NCI-H345 (cell line): ENCODE results near the gene EXOSC1.
A peak's percentile ranks its signal among the peaks of the same experiment; 100 is the strongest.
"Not testable (repeated sequence)": the region's sequence is repeated elsewhere in the genome, so short reads cannot be mapped to it uniquely, and the experiment has no call there.

ENCODE experiments used
- DNase-seq: peaks from one replicate; lab custom pipeline; 2025; lab: John Stamatoyannopoulos, UW

EXOSC1 gene

GRCh38 chr10:97445722-97446639, at the start of gene EXOSC1, which contains the start of gene ZDHHC16:
TSS of gene EXOSC1 (minus strand) at chr10:97446006. CDS start at chr10:97445985, 21 bp downstream.
TSS of gene ZDHHC16 (plus strand) at chr10:97446175. CDS start at chr10:97451676, 5,501 bp downstream.
- peak; percentile 91 for DNase-seq

DNA sequence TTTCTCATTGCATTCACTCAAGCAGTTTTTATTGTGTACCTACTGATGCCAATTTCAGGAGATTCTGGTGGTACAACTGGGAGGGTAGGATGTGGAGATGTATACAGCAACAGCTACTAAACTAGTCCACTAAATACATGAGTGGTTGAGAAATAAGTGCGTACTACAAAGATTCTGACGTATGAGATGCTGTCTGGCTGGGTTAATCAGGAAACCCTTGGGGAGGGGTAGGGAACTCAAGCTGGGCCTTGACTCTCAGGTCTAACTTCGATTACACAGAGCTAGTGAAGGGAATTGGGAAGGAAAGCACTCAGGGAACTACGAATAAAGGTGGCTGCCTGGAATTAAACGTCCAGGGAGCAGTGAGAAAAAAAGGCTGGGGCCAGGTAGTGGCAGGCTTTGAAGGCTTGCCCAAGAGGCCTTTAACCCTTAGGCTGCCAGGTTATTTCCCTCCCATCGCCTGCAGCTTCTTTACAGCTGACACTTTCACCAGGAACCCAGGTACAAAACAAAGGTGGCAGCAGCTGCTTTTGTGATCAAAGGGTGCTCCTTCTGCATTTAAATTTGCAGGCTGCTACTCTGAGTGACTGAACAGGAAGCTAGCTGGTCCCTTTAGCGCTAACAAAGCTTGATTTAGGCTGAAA, 49.2 kb upstream of the EXOSC1 start:
- DNase-seq: no peak

DNA sequence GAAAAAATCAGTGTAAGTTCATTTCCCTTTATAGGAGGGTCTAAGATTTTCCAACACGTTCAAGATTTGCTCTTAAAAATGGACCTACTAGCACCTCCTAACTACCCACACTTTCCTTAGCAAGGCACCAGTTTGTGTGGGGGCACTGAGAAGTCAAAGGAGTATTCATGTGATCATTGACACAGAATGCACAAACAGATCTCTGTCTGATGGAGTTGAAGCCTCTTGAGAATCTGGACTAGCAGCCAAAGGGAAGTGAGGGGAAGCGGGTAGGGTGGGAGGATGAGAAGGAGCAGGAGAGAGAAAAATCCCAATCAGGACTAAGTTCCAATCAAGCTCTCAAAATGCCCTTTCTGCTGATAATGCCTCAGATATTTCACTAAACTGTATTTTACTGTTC, 48.3 kb upstream of the EXOSC1 start:
- DNase-seq: no peak

DNA sequence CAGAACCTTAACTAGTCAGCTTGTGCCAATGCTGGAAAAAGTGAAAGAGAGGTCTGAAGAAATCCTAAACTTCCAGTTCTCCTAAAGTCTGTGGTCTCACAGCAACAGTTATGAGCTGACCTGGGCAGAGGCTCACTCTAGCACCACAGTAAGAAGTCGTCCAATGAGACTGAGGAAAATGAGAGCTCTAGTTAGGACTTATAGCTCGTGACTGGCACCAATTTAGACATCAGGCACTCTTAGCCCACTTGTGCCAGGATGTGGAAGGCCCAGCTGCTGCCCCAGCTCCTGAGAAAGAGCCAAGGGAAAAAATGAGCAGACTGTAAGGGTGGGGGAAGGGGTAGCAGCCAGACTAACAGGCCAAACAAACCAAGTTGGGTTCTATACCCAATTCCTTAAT, 44.8 kb upstream of the EXOSC1 start:
- DNase-seq: no peak

- DNase-seq: no peak
Measured at GRCh38 chr10:97485647-97486281, 40.0 kb upstream of the EXOSC1 start.

GRCh38 chr10:97483921-97484320, 38.1 kb upstream of the EXOSC1 start:
- DNase-seq: no peak

- DNase-seq: no peak
Measured at GRCh38 chr10:97483506-97483905, 37.7 kb upstream of the EXOSC1 start.

DNA sequence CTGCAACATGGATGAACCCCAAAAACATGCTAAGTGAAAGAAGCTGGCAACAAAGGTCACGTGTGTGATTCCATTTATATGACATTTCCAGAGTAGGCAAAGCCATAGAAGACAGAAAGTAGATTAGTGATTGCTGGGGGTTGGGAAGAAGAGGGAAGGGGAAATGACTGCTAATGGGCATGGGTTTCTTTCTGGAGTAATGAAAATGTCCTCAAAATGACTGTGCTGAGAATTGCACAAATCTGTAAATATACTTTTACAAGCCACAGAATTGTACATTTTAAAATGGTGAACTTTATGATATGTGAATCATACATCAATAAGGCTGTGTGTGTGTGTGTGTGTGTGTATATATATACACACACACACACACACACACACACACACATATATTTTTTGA, 36.6 kb upstream of the EXOSC1 start:
- DNase-seq: no peak

DNA sequence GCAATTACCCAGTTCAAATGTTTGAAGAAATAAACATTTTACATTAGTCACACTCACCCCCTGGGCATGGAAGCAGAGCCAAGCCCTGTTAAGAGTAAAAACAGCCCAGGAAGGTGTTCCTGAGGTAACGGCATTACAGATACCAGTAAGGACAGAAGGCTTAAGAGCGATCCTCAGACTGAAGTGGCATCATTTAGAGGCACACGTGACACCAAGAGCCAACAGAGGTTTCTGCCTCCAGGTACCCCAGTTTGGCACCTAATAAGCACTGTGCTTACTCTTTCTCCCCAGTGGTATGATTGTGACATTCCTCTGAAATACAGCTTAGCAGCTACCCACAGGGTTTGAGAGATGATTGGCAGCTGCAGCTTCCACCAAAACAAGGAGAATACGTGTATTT, 35.3 kb upstream of the EXOSC1 start:
- DNase-seq: no peak

DNA sequence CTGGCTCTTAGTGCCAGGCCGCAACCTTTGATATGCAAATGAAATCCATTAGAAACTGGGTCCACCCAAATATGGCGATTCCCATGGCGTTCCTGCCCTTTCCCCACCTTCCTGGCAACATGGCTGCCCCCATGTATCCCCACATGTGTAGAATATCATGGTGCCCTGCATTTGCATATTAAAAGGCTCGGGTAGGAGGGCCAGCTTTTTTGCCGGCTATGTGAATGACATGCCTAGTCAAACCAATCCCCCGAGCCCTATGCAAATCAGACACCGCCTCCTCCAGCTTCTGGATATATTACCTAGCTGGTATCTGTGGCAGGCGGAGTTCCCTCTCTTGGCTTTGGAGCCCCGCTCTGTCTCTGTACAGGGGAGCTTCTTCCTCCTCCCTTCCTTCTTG, 34.1 kb upstream of the EXOSC1 start:
- DNase-seq: no peak

- not testable (repeated sequence) for DNase-seq
Measured at GRCh38 chr10:97479410-97479809, 33.6 kb upstream of the EXOSC1 start.

DNA sequence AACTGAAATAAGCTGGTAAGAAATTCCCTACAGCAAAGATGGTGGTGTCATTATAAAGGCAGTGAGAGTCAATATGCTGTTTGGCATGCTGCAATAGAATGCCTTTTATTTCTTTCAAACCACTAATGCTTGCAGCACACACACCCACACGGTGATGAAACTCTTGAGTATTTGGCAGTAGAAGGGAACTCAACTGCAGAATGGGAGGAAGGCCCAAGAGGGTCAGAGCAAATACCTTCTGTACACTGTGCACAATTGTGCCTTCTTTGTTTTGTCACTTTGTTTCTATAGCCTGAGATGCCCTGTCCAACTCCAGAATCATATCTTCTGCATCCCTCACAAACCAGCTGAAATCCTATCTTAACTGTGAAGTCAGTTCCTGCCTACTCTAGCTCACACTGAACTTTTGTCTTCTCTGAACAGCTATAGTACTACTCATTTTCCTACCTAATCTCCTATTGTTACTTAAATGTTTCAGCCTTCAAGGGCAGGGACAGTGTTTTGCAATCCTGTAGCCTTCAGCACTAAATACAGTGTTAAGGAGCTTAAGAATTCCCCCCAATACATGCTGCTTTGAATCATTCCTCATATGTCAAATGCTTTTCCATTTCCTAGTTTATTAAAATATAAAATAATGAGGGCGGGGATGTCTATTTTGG, 30.3 kb upstream of the EXOSC1 start:
- no peak for DNase-seq

DNA sequence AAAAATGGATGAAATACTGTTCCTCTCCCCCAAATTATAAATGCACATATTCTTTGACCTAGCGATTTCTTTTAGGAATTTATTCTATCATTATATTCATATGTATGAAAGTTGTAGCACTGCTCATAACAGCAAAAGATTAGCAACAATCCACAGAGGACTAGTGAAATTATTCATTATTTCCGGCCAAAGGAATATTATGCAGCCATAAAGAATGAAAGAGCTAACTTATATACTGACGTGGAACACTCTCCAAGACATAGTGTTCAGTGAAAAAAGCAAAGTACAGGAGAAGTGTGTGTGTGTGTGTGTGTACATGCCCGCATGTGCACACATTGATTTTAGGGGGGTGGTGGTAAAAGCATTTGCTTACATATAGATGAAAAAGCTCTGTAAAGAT, 29.1 kb upstream of the EXOSC1 start:
- DNase-seq: no peak

DNA sequence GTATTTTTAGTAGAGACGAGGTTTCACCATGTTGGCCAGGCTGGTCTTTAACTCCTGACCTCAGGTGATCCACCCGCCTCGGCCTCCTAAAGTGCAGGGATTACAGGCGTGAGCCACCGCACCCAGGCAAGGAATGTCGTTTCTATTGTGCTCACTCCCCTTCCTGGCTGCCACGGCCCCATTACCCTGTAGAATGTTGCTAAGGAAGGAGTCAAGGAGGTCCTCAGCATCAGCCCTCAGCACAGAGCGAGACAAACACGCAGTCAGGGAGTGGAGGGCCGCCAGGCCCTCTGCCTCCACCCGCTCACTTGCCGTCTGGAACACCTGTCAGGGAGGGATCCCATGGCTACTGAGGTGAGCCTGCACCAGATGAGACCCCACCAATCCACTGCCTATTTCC, 23.0 kb upstream of the EXOSC1 start:
- not testable (repeated sequence) for DNase-seq

DNA sequence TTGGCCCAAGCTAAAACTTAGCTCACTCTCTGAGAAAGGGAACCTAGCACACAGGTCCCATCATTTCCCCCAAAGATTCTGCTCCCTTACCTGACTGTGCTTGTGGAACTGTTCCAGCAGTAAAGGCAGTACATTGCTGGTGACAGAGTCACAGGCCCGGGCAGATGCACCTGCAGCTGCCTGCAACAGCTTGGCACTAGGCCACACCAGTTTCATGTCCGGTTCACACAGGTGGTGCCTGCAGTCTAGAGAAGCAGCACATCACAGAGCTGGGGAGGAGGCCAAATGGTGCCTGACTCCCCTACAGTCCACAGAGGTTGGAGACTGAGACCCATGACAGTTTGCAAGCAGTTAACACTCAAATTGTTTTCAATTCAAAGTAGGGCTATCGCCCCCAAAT, 22.4 kb upstream of the EXOSC1 start:
- DNase-seq: no peak

DNA sequence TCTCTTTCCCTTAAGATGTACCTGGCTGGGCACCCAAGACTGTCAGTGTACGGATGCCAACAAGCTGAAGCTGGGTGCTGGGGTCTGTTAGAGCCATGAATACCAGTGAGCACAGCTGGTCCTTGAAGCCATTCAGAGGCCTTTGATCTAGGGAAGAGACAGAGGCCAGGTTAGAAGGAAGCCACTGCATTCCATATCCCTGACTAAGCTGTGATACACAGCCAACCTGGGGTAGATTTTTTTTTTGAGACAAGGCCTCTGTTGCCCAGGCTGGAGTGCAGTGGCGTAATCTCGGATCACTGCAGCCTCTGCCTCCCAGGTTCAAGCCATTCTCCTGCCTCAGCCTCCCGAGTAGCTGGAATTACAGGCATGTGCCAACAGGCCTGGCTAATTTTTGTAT, 20.9 kb upstream of the EXOSC1 start:
- no peak for DNase-seq

DNA sequence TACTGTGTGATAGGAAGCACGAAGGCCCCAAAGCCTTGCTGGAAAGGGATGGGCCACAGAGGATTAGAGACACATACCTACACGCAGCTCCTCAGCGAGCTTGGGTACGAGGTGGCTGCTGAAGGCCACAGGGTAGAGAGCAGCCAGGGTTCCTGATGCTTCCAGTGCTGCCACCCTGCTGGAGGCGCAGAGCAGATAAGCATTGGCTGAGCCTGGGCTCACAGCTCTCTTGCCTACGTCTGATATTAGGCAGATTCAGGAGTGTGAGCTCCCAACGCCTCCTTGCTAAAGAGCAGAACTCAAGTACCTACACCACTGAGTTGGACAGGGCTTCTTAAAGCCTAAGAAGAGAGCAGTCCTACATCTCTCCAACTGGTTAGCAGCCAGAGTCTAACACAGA, 20.2 kb upstream of the EXOSC1 start:
- DNase-seq: no peak

DNA sequence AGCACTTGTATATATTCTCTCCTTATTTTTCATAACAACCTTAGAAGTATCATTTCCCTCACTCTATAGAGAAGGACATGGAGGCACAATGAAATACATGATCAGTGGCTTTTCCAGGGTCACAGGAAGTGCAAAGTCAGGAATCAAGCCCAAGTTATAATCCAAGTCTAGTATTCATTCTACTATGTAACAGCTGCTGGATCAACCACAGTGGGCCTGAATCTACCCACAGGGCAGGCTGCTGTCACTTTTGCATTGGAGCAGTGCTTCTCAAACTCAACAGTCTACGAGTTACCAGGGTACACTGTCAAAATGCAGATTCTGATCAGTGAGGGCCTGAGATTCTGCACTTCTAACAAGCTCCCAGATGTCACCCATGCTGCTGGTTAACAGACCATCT, 18.4 kb upstream of the EXOSC1 start:
- DNase-seq: no peak

DNA sequence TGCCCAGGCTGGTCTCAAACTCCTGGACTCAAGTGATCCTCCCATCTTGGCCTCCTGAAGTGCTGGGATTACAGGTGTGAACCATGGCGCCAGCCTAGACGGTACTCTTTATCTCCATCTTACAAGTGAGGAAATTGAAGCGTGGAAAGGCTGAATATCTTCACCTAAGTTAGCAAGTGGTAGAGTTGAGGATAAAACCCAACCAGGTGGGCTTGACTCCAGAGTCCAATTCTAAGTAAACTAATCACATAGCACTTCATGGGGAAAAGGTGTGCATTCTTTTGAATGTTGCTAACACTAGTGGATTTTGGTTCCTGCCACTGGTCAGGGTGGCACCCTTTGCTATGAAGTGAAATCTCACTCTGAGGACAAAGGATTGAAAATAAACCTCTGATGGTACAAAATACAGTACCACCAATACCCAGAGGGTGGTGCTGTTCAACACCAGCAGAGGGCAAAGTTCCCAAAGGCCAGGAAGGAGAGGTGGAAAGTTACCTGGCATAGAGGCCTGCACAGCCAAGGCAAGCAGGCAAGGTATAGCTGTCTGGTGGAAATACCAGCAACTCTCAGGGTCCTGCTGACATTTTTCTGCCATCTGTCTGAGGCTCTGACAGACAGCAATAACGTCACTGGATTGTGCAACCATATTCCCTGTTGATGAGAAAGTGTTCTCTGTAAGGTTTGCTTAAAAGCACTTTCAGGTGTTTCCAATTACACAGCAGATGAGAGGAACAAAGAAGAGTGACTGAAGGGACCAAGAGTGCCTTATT, 17.7 kb upstream of the EXOSC1 start:
- DNase-seq: peak; percentile 23

DNA sequence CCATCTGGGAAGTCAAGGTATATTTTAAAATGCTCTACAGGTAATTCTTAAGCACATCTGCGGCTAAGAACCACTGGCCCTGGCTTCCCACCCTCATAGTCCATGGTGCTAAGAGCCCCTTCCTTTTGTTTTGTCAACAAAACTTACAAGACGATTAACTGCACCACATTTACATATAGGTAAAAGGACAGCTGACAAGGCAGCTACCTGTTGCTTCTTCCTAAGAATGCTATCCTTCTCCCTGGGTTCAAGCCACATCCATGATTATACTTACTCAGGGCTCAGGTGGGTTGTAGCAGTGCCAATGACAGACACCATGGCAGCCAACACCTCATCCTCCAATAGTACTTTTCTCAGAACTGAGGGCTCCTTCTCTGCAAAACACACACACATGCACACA, 16.5 kb upstream of the EXOSC1 start:
- DNase-seq: no peak

GRCh38 chr10:97459933-97460332, 14.1 kb upstream of the EXOSC1 start:
- no peak for DNase-seq

DNA sequence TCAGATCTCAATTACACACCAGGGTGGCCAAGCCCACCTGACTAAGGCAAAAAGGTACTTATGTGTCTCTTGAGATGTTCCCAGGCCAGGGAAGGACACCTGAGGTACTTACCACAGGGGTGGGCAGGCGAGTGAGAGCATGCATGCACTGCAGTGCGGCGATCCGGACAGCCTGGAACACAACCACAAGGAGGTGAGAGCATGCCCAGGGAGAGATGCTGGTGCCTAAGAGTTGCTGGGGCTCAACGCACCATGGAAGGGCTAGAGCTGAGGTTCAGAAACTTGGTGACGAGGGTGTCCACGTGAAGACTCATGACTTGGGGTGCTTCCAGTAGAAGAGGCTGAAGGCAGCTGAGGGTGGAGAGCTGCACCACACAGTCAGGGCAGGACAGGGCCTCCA, 13.3 kb upstream of the EXOSC1 start:
- no peak for DNase-seq
